GM21529 (cell line): Measurements from ENCODE around the gene PRLR.

Experiments used
- ATAC-seq: cut with Tn5 transposase; IDR thresholded peaks from one replicate; pipeline ENCODE4 v1.9.1; 2021; ENCODE audit not compliant: unreplicated experiment

PRLR gene

DNA sequence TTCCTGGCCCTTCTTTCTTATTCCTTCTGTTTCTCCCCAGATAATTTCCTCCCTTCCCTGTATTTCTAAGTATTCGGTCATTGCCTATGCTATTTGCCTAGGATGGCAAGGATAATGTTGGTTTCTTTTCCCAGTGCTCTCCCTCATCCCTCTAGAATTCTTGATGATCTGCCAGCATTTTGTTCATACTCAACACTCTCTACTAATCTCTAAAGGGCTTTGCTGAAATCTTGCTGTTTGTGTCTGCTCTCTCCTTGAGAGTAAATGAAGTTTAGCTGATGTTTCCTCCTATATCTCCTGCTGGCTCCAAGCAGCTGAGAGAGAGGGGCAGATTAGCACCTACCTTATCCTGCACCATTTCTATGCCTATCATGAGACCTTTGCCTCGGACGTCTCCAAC lies 220.6 kb downstream of the PRLR start:
- ATAC-seq, result no peak

DNA sequence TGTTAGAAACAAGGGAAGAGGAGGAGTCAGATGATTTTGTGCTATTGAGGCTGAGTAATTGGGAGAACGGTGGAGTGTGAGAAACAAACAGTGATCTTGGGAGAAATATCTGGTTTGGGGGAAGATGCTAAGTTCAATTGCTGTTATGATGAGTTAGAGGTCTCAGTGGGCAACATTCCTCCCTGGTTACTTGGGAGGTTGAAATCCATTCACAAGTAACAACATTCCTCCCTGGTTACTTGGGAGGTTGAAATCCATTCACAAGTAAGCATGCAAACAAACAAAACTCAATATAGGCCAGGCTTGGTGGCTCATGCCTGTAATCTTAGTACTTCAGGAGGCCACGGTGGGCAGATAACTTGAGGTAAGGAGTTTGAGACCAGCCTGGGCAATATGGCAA lies 221.3 kb downstream of the PRLR start:
- ATAC-seq, result no peak

DNA sequence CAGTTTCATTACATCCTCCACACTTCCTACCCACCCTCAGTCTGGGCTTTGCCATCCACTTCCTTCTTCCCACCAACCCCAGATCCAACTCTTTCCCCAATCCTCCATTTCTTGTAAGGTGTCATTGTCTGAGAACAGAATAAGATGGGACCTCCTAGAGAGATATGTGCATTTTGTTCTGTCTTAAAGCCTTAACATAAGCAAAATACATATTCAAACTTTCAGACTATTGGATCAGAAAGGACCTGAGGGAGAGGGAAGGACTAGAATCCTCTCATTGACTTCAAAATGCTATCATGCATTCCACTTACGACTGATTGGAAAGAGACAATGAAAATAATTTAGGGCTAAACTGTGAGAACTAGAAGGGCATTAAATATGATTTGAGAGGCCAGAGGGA lies 225.5 kb downstream of the PRLR start:
- ATAC-seq, result no peak

DNA sequence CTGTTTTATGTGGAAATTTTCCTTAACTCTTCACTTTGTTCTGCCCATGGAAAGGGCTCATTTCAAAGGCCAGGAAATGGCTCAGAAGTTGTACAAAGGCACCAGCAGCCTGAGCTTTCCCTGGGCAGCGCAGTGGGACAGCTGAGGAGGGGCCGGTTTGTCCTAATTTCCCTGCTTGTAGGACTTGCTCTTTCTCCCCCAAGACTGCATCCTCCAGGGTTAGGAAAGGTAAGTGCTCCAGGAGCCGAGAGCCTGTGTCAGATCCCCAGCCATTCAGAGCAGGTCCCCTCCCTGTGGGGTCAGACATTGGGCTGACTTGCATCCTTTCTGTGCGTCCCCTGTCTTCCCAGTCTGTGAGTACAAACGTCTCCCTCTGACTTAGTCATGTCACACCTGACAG lies 226.1 kb downstream of the PRLR start:
- no peak for ATAC-seq

DNA sequence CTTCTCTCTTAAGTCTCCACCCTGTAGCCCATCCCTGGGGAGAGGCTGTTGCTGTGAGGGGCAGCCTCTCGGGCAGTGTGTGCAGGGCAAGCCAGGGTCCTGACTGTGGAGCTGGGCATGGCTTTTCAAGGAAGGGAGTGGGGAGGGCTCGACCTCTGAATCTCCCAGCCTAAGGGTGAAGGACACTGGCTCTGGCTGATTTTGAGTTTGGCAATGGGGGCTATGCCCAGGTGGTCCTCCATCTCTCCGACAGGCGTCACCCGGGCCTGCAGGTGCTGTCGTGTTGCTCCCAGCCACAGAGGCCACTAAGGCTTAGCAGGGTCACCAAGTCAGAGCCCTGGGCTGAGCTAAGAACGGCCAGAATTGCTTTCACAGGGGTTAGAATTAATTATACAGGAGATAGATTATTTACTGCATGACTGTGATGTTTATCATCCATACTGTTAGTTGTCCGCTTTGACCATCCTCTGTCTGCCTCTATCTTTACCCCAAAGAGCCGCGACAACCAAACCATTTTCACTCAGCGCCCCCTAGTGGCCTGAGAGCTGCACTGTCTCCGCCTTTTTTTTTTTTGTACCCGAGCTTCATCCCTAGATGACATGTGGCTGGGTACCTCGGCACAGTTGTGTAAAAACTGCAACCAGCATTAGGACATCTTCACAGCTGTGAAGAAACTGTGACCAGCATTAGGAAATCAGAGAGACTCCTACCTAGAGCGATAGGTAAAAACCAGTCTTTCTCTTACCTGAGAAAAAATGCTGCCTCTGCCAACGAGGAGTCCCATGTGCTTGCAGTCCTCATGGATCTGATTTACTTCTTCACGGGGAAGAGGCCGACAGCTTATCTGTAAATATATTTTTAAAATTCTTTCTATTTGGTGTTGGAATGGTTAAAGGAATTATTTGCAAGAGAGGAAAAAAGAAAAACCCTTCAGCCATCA lies 227.0 kb downstream of the PRLR start:
- peak; percentile 79 for ATAC-seq

DNA sequence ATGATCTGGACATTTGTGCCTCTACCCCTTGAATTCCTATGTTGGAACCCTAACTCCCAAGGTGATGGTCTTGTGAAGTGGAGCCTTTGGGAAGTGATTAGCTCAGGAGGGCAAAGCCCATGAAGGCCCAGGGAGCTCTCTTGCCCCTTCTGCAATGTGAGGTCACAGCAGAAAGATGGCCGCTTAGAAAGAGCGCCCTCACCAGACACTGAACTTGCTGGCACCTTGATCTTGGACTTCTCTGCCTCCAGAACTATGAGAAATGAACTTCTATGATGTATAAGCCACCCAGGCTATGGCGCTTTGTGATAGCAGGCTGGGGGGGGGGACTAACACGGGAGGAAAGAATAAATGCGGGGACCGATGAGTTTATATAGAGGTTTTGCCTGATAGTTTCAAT lies 227.8 kb downstream of the PRLR start:
- no peak for ATAC-seq

DNA sequence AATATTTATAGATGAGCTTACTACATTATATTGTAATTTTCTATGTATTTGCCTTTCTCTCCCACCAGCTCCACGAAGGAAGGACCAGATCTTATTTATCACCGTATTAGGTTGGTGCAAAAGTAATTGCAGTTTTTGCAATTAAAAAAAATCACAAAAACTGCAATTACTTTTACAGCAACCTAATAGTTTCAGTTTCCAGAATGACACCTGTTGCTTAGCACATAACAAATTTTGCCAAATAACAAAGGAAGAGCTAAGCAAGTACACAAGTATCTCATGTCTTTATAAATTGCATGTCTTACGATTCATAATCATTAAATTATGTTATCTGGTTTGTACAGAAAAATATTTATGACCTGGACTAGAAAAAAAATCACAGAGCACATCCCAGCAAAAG lies 228.4 kb downstream of the PRLR start:
- no peak for ATAC-seq
